HepG2 (cell line): Measurements from ENCODE around the gene ARHGAP22.

Source experiments
- CBX2 ChIP-seq, 2 experiments: fragments of 200-600 bp in 1 of 2; sonication (generic); formaldehyde crosslinking in 1 of 2; IDR thresholded peaks; 2 replicates each; pipeline versions ENCODE4 v1.7.0 to v1.8.1; 2018 to 2022; ENCODE audit warnings: low read depth in 2 of 2, low read length in 1 of 2, mild to moderate bottlenecking in 1 of 2, missing genetic modification reagents in 1 of 2
- ELF4 ChIP-seq: sonication (generic); formaldehyde crosslinking; IDR thresholded peaks from 2 replicates; pipeline ENCODE4 v1.5.0; 2020; ENCODE audit warnings: missing genetic modification reagents, mild to moderate bottlenecking, moderate library complexity, borderline replicate concordance
- EP300 ChIP-seq, 3 experiments: sonication (generic) in 1 of 3; formaldehyde crosslinking in 1 of 3; IDR thresholded peaks; 2 replicates each; pipeline versions ENCODE4 v1.5.1 to v1.6.1; 2011 to 2020; ENCODE audit warnings: low read depth in 2 of 3, low read length in 2 of 3, borderline replicate concordance in 1 of 3, improper control_type of control experiment in 1 of 3, mild to moderate bottlenecking in 1 of 3, missing genetic modification reagents in 1 of 3, moderate library complexity in 1 of 3
- KLF16 ChIP-seq, 2 experiments: sonication (generic) in 1 of 2; formaldehyde crosslinking in 1 of 2; IDR thresholded peaks; 2 replicates each; pipeline versions ENCODE4 v1.6.1 to v1.8.0; 2016 to 2023; ENCODE audit warnings: missing genetic modification reagents in 2 of 2, missing compliant biosample characterization in 1 of 2
- MAX ChIP-seq: IDR thresholded peaks from 2 replicates; pipeline ENCODE4 v1.6.1; 2012; ENCODE audit warnings: inconsistent platforms
- MXD4 ChIP-seq: IDR thresholded peaks from 2 replicates; pipeline ENCODE4 v1.6.1; 2016; ENCODE audit warnings: mild to moderate bottlenecking, missing biosample characterization, missing genetic modification reagents
- SMARCE1 ChIP-seq: fragments of 450-650 bp; IDR thresholded peaks from 2 replicates; pipeline ENCODE4 v1.6.1; 2017; ENCODE audit warnings: borderline replicate concordance
- TAF1 ChIP-seq: sonication (generic); formaldehyde crosslinking; IDR thresholded peaks from 2 replicates; pipeline ENCODE4 v1.4.0; 2020; ENCODE audit warnings: missing genetic modification reagents
- TCF7L2 ChIP-seq: IDR thresholded peaks from 2 replicates; pipeline ENCODE4 v1.6.1; 2011; ENCODE audit warnings: mild to moderate bottlenecking, low read depth, low read length, moderate library complexity
- USF2 ChIP-seq, 2 experiments: sonication (generic) in 1 of 2; formaldehyde crosslinking in 1 of 2; IDR thresholded peaks; 2 replicates each; pipeline versions ENCODE4 v1.5.1 to v1.6.1; 2011 to 2020; ENCODE audit warnings: borderline replicate concordance in 1 of 2, low read depth in 1 of 2, low read length in 1 of 2, mild to moderate bottlenecking in 1 of 2, missing genetic modification reagents in 1 of 2, moderate library complexity in 1 of 2
- ZNF317 ChIP-seq: sonication (generic); formaldehyde crosslinking; IDR thresholded peaks from 2 replicates; pipeline ENCODE4 v1.5.0; 2020; ENCODE audit warnings: mild to moderate bottlenecking, missing genetic modification reagents

- TF ChIP-seq ELF4 (CRISPR knock-in tag) (no peak), KLF16 (CRISPR knock-in tag; IDR thresholded peaks at IDR 0.05) (no peak), TAF1 (no peak), TCF7L2 (no peak), CBX2 (IDR thresholded peaks at IDR 0.05; ENCODE audit: low read depth, low read length) (no peak), CBX2 (CRISPR knock-in tag; IDR thresholded peaks at IDR 0.05; ENCODE audit: low read depth) (no peak), USF2 (IDR thresholded peaks at IDR 0.05; ENCODE audit: low read depth, low read length) (no peak), USF2 (CRISPR knock-in tag; IDR thresholded peaks at IDR 0.05; ENCODE audit: borderline replicate concordance) (no peak), MAX (no peak), SMARCE1 (no peak), ZNF317 (CRISPR knock-in tag) (no peak), EP300 (IDR thresholded peaks at IDR 0.05; ENCODE audit: low read depth in 2 of 2, low read length in 2 of 2) (no peak), EP300 (CRISPR knock-in tag; IDR thresholded peaks at IDR 0.05; ENCODE audit: borderline replicate concordance) (no peak), MXD4 (CRISPR knock-in tag) (no peak)
These were observed 1.1 kb upstream of the ARHGAP22 start for GRCh38 chr10:48605786-48606529.
